ENCODE results near the gene CDH13.

Gene CDH13

DNA sequence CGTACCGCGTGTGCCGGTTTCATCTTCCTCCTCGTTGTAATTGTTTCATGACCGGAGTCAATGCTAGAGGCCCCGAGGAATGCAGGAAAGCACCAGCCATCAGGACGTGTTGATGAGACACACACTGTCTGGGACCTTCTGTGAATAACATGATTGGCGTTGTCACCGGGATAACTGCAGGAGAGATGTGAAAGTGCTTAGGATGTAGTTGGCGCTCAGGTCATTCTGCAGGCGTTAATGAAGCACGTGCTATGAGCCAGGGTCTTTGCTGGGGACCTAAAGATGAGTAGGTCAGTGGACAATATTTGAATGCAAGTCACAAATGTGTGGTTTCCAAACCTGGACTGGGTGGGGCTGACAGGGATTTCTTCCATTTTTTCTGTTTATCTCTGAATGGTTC, 999.4 kb downstream of the CDH13 start:
- no peaks in the 10 kb centered on the region for H3K27me3 Mint-ChIP-seq (ENCODE audit: low read depth)
- no peak overlapping the region for H3K4me3 Mint-ChIP-seq
- H3K27ac Mint-ChIP-seq = no peak overlapping the region
- no peaks in the 10 kb centered on the region for H3K9me3 Mint-ChIP-seq
- H3K36me3 Mint-ChIP-seq (ENCODE audit: low read depth) = no peaks in the 10 kb centered on the region
- no peaks in the 10 kb centered on the region for H3K4me1 Mint-ChIP-seq (ENCODE audit: low read depth)

DNA sequence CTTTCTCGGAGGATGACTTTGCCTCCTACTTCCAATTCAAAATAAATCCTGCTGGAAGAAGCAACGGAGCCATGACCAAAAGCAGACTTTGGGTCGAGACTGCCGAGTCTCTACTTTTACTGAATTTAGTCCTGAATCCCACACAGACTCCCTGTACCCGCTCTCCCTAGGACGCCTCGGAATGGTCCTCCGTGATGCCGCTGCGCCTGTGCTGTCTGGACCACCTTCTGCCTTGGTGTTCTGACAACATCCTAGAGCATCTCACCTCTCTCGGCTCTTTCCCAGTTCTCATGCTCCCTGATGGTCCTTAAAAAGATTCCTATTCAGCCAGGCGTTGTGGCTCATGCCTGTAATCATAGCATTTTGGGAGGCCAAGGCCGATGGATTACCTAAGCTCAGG, 999.9 kb downstream of the CDH13 start:
- Mint-ChIP-seq H3K9me3 (no peaks in the 10 kb centered on the region), H3K27me3 (ENCODE audit: low read depth) (no peaks in the 10 kb centered on the region), H3K4me3 (no peak overlapping the region), H3K36me3 (ENCODE audit: low read depth) (no peaks in the 10 kb centered on the region), H3K27ac (no peak overlapping the region), H3K4me1 (ENCODE audit: low read depth) (no peaks in the 10 kb centered on the region)

DNA sequence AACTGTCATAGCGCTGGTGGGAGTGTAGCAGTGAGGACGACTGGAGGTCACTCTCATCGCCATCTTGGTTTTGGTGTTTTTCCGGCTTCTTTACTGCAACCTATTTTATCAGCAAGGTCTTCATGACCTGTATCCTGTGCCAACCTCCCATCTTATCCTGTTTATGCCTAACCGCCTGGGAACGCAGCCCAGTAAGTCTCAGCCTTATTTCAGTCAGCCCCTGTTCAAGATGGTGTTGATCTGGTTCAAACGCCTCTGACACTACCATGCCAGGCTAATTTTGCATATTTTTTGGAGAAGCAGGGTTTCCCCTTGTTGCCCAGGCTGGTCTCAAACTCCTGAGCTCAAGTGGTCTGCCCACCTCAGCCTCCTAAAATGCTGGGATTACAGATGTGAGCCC, 1001.2 kb downstream of the CDH13 start:
- H3K4me3 Mint-ChIP-seq = no peak overlapping the region
- no peaks in the 10 kb centered on the region for H3K27me3 Mint-ChIP-seq (ENCODE audit: low read depth)
- no peaks in the 10 kb centered on the region for H3K36me3 Mint-ChIP-seq (ENCODE audit: low read depth)
- no peaks in the 10 kb centered on the region for H3K4me1 Mint-ChIP-seq (ENCODE audit: low read depth)
- H3K27ac Mint-ChIP-seq = no peak overlapping the region
- no peaks in the 10 kb centered on the region for H3K9me3 Mint-ChIP-seq

DNA sequence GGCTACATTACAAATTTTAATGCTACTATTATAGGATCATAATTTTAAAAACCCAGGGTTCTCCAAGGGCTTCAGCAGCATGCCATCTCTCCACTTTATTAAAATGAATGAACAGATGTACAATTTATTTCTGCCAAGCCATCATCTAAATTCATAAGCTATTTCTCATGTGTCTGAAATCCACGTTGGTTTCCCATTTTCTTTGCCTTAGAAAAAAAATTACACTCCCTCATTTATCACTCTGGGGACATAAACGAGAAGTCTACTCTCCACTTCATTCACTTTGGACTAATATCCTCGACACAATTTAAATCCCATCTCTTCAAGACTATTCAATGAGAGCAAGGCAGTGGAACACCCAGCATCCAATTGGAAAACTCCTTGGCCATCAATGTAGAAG, 1002.7 kb downstream of the CDH13 start:
- Mint-ChIP-seq H3K9me3 (no peaks in the 10 kb centered on the region), H3K36me3 (ENCODE audit: low read depth) (no peaks in the 10 kb centered on the region), H3K4me3 (no peak overlapping the region), H3K27ac (no peak overlapping the region), H3K4me1 (ENCODE audit: low read depth) (no peaks in the 10 kb centered on the region), H3K27me3 (ENCODE audit: low read depth) (no peaks in the 10 kb centered on the region)

DNA sequence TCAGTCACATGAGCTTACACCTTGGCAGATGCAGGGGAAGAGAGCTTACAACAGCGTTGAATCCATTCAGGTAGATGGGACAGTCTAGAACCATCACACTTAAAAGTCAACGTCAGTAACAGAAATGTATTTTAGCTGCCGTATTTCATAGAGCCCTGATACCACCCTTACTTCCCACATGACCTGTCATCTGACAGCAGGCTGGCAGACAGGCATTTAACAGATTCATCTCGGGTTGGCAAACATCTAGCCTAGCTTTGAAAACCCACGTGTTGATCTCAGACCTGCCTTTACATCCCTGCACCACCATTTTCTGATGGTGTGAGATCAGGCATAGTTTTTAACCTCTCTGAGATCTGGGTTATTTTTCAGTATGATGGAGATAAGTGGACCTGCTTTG, 1003.1 kb downstream of the CDH13 start:
- H3K27me3 Mint-ChIP-seq (ENCODE audit: low read depth) = no peaks in the 10 kb centered on the region
- no peak overlapping the region for H3K4me3 Mint-ChIP-seq
- no peaks in the 10 kb centered on the region for H3K4me1 Mint-ChIP-seq (ENCODE audit: low read depth)
- H3K36me3 Mint-ChIP-seq (ENCODE audit: low read depth) = no peaks in the 10 kb centered on the region
- no peaks in the 10 kb centered on the region for H3K9me3 Mint-ChIP-seq
- no peak overlapping the region for H3K27ac Mint-ChIP-seq

DNA sequence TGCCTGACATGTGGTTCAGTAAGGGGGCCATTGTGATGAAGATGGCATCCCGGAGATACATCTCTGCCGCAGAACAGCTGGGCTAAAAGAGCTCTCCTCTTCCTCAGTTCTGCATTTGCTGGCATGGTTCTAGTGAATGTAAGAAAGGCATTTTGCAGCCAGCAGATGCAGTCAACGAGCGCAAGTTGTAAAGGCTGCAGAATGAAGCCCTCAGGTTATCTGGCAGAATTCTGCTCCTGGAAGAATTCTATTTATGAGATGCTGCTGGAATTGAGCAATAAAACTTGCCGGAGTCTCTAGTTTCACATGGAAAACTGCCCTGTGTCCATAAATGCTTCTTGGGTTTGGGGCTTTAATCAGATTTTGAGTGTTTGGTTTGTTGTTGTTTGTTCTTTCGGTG, 1004.2 kb downstream of the CDH13 start:
- Mint-ChIP-seq H3K27ac (no peak overlapping the region), H3K36me3 (ENCODE audit: low read depth) (no peaks in the 10 kb centered on the region), H3K4me1 (ENCODE audit: low read depth) (no peaks in the 10 kb centered on the region), H3K9me3 (no peaks in the 10 kb centered on the region), H3K4me3 (no peak overlapping the region), H3K27me3 (ENCODE audit: low read depth) (no peaks in the 10 kb centered on the region)

DNA sequence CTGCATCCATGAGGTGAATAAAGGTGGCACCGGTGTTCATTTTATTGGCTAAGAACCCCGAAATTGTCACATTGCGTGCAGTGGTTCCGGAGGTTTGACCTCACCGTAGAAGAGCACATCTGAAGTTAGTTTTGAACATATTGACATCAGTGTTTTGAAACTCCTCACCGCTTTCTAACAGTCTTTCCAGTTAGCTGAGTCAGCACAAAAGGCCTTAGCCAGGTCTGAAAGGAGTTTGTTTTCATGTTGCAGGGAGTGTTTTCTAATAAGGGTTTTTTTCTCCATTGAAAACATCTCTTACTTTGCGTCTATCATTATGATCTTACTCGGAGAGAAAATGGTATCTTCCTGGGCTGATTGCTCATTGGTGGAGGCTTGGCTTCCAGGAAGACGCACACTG, 1006.5 kb downstream of the CDH13 start:
- H3K4me1 Mint-ChIP-seq (ENCODE audit: low read depth) = no peaks in the 10 kb centered on the region
- H3K27me3 Mint-ChIP-seq (ENCODE audit: low read depth) = no peaks in the 10 kb centered on the region
- H3K27ac Mint-ChIP-seq = no peak overlapping the region
- H3K4me3 Mint-ChIP-seq = no peak overlapping the region
- no peaks in the 10 kb centered on the region for H3K36me3 Mint-ChIP-seq (ENCODE audit: low read depth)
- peaks cover 8% of the 10 kb centered on the region for H3K9me3 Mint-ChIP-seq

DNA sequence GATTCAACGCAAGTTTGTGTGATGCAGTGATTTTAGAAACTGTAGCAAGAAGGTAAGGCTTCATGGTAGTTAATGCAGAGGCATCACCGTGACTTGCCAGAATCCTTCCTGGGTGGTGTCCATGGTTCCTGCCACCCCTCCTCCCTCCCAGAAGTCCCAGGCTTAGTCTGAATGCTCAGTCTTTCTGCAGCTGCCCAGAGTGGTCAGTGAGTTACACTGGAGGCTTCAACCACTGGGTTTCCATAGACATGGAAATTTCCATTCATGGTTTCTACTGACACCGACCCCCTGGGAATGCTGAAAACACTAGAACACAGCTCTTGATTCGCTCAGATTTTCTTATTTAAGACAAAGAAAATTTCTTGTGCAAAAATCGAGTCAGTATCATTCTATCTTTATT, 1021.6 kb downstream of the CDH13 start:
- Mint-ChIP-seq H3K27ac (no peak overlapping the region), H3K9me3 (no peaks in the 10 kb centered on the region), H3K27me3 (ENCODE audit: low read depth) (no peaks in the 10 kb centered on the region), H3K4me3 (no peak overlapping the region), H3K4me1 (ENCODE audit: low read depth) (no peaks in the 10 kb centered on the region), H3K36me3 (ENCODE audit: low read depth) (no peaks in the 10 kb centered on the region)

DNA sequence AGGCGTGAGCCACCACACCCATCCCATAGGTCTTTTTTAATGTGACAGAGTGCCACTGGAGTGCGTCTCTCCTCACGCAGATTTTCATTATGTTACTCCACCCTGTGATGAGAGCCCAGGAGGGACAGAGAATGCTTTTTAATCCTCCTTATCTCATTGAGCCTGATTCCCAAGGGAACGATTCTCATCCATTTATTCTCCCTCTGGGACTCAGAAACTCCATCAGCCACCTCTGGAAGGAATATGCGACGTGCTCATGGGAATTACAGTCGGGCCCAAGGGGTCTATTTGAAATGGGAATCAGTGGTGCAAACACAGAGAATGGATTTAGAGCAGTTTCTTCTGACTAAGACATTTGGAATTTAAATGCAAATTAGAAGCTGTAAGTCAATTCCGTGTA, 1025.1 kb downstream of the CDH13 start:
- Mint-ChIP-seq H3K9me3 (no peaks in the 10 kb centered on the region), H3K27ac (no peak overlapping the region), H3K4me1 (ENCODE audit: low read depth) (no peaks in the 10 kb centered on the region), H3K27me3 (ENCODE audit: low read depth) (no peaks in the 10 kb centered on the region), H3K4me3 (no peak overlapping the region), H3K36me3 (ENCODE audit: low read depth) (no peaks in the 10 kb centered on the region)

DNA sequence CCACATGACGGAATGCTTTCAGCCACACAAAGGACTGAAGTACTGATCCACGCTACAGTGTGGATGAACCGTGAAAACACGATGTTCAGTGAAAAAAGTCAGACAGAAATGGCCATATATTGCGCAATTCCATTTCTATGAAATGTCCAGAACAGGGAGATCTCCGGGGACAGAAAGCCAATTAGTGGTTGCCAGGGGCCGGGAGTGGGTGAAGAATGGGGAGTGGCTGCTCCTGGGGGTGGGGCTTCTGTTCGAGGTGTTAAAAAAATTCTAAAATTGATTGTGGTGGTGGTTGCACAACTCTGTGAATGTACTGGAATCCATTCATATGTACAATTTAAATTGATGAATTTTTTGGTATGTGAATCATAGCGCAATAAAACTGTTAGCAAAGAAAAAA, 1026.2 kb downstream of the CDH13 start:
- Mint-ChIP-seq H3K4me3 (no peak overlapping the region), H3K4me1 (ENCODE audit: low read depth) (no peaks in the 10 kb centered on the region), H3K9me3 (no peaks in the 10 kb centered on the region), H3K27ac (no peak overlapping the region), H3K36me3 (ENCODE audit: low read depth) (no peaks in the 10 kb centered on the region), H3K27me3 (ENCODE audit: low read depth) (no peaks in the 10 kb centered on the region)

DNA sequence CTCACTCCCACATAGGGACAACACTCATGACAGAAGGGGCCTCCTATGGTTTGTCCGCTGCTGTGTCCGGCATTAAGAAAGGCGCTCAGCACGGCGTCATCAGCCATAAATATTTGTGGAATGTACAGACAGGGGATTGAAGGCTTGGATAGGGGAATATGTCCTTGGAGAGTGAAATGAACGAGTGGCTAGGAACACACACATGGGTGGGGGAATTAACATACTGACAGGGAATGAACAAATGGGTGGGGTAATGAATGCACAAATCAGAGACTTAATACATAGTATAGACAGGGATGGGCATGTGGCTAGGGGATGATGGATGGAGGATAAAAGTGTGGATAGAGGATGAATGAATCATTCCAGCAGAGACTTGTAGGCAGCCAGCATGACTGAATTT, 1027.0 kb downstream of the CDH13 start:
- H3K27me3 Mint-ChIP-seq (ENCODE audit: low read depth) = no peaks in the 10 kb centered on the region
- H3K4me1 Mint-ChIP-seq (ENCODE audit: low read depth) = no peaks in the 10 kb centered on the region
- H3K36me3 Mint-ChIP-seq (ENCODE audit: low read depth) = no peaks in the 10 kb centered on the region
- no peak overlapping the region for H3K27ac Mint-ChIP-seq
- H3K9me3 Mint-ChIP-seq = no peaks in the 10 kb centered on the region
- no peak overlapping the region for H3K4me3 Mint-ChIP-seq

DNA sequence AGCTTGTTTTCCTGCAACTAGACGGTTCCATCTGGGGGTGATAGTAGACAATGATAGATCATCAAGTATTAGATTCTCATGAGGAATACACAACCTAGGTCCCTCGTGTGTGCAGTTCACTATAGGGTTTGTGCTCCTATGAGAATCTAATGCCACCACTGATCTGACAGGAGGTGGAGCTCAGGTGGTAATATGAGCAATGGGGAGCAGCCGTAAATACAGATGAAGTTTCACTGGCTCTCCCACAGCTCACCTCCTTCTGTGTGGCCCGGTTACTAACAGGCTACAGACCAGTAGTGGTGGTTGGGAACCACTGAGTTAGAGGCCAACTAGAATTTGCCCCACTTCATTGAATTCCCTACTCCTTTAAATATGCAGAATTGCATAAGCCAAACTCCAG, 1033.5 kb downstream of the CDH13 start:
- Mint-ChIP-seq H3K9me3 (no peaks in the 10 kb centered on the region), H3K4me1 (ENCODE audit: low read depth) (no peaks in the 10 kb centered on the region), H3K4me3 (no peak overlapping the region), H3K27me3 (ENCODE audit: low read depth) (no peaks in the 10 kb centered on the region), H3K27ac (no peak overlapping the region), H3K36me3 (ENCODE audit: low read depth) (no peaks in the 10 kb centered on the region)

DNA sequence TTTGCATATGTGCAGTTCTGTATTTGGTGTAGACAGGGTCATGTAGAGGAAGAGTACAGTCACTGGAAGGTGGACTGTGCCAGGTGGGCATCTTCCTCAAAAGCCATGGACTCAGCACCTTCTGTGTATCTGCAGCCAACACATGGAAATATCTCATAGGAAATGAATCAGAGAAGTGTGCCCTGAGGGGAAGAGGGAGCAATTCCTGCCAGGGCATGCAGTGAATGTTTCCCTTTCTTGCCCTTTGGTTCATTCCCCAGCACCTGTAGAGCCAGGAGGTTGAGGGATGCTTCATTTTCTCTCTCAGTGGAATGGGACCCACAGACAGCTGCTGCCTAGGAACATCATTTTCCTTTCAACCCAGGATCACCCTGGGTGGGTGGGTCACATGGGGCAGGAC, 1034.9 kb downstream of the CDH13 start:
- Mint-ChIP-seq H3K9me3 (no peaks in the 10 kb centered on the region), H3K36me3 (ENCODE audit: low read depth) (no peaks in the 10 kb centered on the region), H3K4me3 (no peak overlapping the region), H3K27ac (no peak overlapping the region), H3K4me1 (ENCODE audit: low read depth) (no peaks in the 10 kb centered on the region), H3K27me3 (ENCODE audit: low read depth) (no peaks in the 10 kb centered on the region)

DNA sequence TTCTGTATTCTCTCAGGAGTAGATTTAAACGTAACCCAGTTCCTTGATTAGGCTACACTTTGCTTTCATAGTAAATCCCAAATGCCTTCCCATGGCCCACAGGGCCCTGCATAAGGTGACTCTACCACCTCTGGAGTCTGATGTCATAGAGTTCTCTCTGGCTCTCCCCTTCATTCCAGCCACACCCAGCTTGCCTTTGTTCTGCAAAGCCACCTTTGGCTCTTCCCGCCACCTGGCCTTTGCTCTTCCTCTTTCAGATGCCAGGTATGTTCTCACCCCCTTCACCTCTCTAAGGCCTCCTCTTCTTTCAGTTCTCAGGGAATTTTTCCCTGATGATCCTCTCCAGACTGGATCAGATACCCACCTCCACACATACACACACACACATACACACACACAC, 1039.7 kb downstream of the CDH13 start:
- H3K4me3 Mint-ChIP-seq = no peak overlapping the region
- no peak overlapping the region for H3K27ac Mint-ChIP-seq
- no peaks in the 10 kb centered on the region for H3K9me3 Mint-ChIP-seq
- H3K36me3 Mint-ChIP-seq (ENCODE audit: low read depth) = no peaks in the 10 kb centered on the region
- no peaks in the 10 kb centered on the region for H3K4me1 Mint-ChIP-seq (ENCODE audit: low read depth)
- no peaks in the 10 kb centered on the region for H3K27me3 Mint-ChIP-seq (ENCODE audit: low read depth)

DNA sequence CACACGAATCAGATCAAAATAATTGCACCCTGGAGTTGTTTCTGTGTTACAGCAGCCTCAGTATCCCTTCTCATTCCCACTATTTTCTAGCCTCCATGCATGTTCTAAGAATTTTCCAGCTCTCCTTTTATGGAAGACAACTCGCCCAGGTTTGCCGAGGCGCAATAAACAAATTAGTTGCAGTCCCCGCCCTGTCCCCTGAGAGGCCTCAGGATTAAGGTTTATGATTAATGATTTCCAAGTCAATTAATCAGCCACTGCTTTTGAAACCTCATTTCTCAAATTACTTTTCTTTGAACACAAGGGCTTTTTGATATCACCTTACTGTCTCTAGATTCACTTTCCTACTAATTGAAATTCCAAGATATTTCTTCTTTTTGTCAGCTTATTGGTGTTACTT, 1042.7 kb downstream of the CDH13 start:
- Mint-ChIP-seq H3K4me1 (ENCODE audit: low read depth) (no peaks in the 10 kb centered on the region), H3K27me3 (ENCODE audit: low read depth) (no peaks in the 10 kb centered on the region), H3K36me3 (ENCODE audit: low read depth) (no peaks in the 10 kb centered on the region), H3K9me3 (no peaks in the 10 kb centered on the region), H3K4me3 (no peak overlapping the region), H3K27ac (no peak overlapping the region)

DNA sequence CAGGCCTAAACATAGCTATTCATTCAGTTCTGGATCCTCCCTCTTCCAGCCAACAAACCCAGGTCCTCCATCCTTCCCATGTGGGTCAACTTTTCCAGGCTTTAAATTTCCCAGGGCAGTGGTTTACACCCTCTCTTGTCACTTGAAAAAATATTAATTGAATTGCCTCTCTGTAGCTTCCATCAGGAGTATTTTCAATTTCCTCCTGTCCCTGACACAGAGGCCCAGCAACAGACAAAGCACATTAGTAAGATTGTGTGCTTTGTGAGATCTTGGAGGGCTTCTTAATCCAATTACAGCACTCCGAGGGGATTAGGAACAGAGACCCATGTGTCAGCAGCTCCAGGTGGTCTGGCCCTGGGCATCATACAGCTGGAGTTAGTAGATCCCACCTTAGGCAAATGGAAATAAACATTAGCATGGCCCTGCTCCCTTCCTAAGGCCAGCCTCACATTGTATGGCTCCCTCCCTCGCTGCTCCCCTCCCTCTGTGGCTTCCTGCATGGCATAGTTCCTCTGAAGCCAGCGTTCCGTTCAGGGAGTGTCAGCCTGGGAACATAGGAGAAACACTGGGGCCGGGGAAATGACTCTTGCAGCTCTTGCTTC, 1048.3 kb downstream of the CDH13 start:
- H3K9me3 Mint-ChIP-seq = no peaks in the 10 kb centered on the region
- no peak overlapping the region for H3K4me3 Mint-ChIP-seq
- no peaks in the 10 kb centered on the region for H3K4me1 Mint-ChIP-seq (ENCODE audit: low read depth)
- no peaks in the 10 kb centered on the region for H3K27me3 Mint-ChIP-seq (ENCODE audit: low read depth)
- H3K27ac Mint-ChIP-seq = no peak overlapping the region
- H3K36me3 Mint-ChIP-seq (ENCODE audit: low read depth) = no peaks in the 10 kb centered on the region
